ENCODE data around the gene ABLIM2.

DNA sequence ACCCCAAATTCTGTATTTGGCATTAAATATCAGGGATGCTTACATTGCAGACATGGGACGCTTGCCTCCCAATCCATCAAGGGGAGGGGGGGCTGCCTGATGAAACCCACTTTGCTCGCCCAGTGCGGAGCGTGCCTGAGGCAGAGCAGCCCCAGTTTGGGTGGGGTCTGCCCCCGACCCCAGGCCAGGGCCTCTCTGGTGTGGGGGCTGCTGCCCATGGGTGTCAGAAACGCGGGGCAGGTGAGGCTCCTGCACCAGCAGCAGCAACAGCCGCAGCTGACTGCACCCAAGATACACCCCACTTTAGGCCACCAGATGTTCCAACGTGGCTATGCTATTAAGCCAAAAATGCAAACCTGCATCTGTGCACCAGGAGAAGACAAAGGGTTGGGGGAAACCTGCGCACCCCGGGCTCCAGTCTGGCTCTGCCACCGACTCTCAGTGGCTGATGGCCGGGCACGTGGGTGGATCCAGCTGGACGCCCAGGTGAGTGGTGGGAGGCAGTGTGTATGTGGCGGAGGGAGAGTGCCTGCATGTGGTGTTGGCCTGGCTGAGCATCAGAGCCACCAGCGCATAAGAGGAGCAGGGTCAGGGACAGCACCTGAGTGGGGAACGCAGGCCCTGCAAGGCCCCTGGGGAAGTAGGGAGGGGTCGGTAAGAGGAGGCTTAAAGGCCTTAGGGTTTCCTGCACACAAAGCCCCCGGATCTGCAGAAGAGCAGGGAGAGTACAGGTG, 86.2 kb downstream of the ABLIM2 start:
- TF ChIP-seq, protein P1, sequence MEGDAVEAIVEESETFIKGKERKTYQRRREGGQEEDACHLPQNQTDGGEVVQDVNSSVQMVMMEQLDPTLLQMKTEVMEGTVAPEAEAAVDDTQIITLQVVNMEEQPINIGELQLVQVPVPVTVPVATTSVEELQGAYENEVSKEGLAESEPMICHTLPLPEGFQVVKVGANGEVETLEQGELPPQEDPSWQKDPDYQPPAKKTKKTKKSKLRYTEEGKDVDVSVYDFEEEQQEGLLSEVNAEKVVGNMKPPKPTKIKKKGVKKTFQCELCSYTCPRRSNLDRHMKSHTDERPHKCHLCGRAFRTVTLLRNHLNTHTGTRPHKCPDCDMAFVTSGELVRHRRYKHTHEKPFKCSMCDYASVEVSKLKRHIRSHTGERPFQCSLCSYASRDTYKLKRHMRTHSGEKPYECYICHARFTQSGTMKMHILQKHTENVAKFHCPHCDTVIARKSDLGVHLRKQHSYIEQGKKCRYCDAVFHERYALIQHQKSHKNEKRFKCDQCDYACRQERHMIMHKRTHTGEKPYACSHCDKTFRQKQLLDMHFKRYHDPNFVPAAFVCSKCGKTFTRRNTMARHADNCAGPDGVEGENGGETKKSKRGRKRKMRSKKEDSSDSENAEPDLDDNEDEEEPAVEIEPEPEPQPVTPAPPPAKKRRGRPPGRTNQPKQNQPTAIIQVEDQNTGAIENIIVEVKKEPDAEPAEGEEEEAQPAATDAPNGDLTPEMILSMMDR (IDR thresholded peaks at IDR 0.05): no peak
- no peak for TF ChIP-seq EZH2 (IDR thresholded peaks at IDR 0.05; ENCODE audit: borderline replicate concordance, insufficient read depth, low read depth, low read length, poor library complexity, severe bottlenecking)
